T-cell (primary cell): ENCODE results near the gene LMX1A. TPM values are rescaled to one million over a fixed set of nuclear protein-coding genes. Genes with fewer than 3 reads are reported as not detected.

Source experiments
- ATAC-seq, 4 experiments: fragments of 200-7000 bp in 3 of 4; fragments of 150-1000 bp in 1 of 4; cut with Tn5 transposase; replicated peaks in 1 of 4; 1 replicate in 3 of 4; 2 replicates in 1 of 4; pipeline ENCODE4 v1.10.0; 2021; ENCODE audit warnings: moderate library complexity in 3 of 4, mild to moderate bottlenecking in 2 of 4, moderate number of reproducible peaks in 1 of 4
- CTCF ChIA-PET, 2 donors: fragments of 300-600 bp; sonication (Branson Sonifier 250); formaldehyde crosslinking; loops; one replicate each; lab custom pipeline; 2022; ENCODE audit warnings: antibody characterized with exemption in 2 of 2; lab: Charles Lee
- POLR2A ChIA-PET, 2 donors: fragments of 300-600 bp; sonication (Branson Sonifier 250); formaldehyde crosslinking; loops; one replicate each; lab custom pipeline; 2022; ENCODE audit warnings: antibody characterized with exemption in 2 of 2; lab: Charles Lee
- DNase-seq, 35 experiments: peaks; one replicate each; pipeline versions ENCODE4 v3.0.0 to v3.0.0-alpha.2; 2013 to 2023
- H3K27ac ChIP-seq: one replicate; pipeline ENCODE4 v1.5.1; 2013; ENCODE audit warnings: low read length
- H3K27me3 ChIP-seq, 2 experiments: replicated peaks in 1 of 2; 1 replicate in 1 of 2; 2 replicates in 1 of 2; pipeline versions ENCODE4 v1.6.1 to v1.7.0; 2013; ENCODE audit warnings: low read length in 1 of 2, mixed read lengths in 1 of 2; ENCODE audit not compliant: control insufficient read depth in 2 of 2, insufficient read depth in 2 of 2; ENCODE audit errors: extremely low read depth in 1 of 2
- H3K36me3 ChIP-seq, 2 donors: 1 replicate in 1 of 2; 2 replicates in 1 of 2; pipeline versions ENCODE4 v1.6.1 to v1.7.0; 2013; ENCODE audit warnings: low read length in 1 of 2; ENCODE audit not compliant: control insufficient read depth in 2 of 2, insufficient read depth in 1 of 2; ENCODE audit errors: extremely low read depth in 1 of 2
- H3K4me1 ChIP-seq, 2 experiments: 1 replicate in 1 of 2; 2 replicates in 1 of 2; pipeline versions ENCODE4 v1.6.1 to v1.7.0; 2013; ENCODE audit warnings: low read length in 2 of 2, mixed read lengths in 1 of 2; ENCODE audit not compliant: insufficient read depth in 2 of 2, control insufficient read depth in 1 of 2; ENCODE audit errors: extremely low read depth in 1 of 2
- H3K4me3 ChIP-seq, 2 donors: 1 replicate in 1 of 2; 2 replicates in 1 of 2; pipeline versions ENCODE4 v1.5.1 to v1.7.0; 2013; ENCODE audit warnings: mild to moderate bottlenecking in 2 of 2, low read length in 1 of 2, moderate library complexity in 1 of 2; ENCODE audit not compliant: control insufficient read depth in 1 of 2; ENCODE audit errors: extremely low read depth in 1 of 2
- H3K9me3 ChIP-seq: 2 replicates; pipeline ENCODE4 v1.7.0; 2013
- H3K27ac Mint-ChIP-seq, 2 donors: one replicate each; pipeline ENCODE4 v1.8.0; 2020 to 2021; ENCODE audit warnings: mild to moderate bottlenecking in 2 of 2, mixed read lengths in 2 of 2
- H3K27me3 Mint-ChIP-seq, 2 donors: one replicate each; pipeline ENCODE4 v1.8.0; 2021 to 2022; ENCODE audit warnings: mixed read lengths in 2 of 2
- H3K36me3 Mint-ChIP-seq: one replicate; pipeline ENCODE4 v1.8.0; 2021; ENCODE audit warnings: mixed read lengths
- H3K4me1 Mint-ChIP-seq, 3 donors: one replicate each; pipeline ENCODE4 v1.8.0; 2020 to 2022; ENCODE audit warnings: mixed read lengths in 3 of 3, mild to moderate bottlenecking in 1 of 3
- H3K4me3 Mint-ChIP-seq, 3 donors: one replicate each; pipeline ENCODE4 v1.8.0; 2020 to 2022; ENCODE audit warnings: mild to moderate bottlenecking in 3 of 3, mixed read lengths in 3 of 3, moderate library complexity in 3 of 3
- H3K9me3 Mint-ChIP-seq, 3 donors: one replicate each; pipeline ENCODE4 v1.8.0; 2020 to 2022; ENCODE audit warnings: mixed read lengths in 3 of 3
- WGBS: methylation state at CpG from one replicate; pipeline ENCODE4 v1.1.5; 2013; ENCODE audit warnings: missing lambda C conversion rate; ENCODE audit not compliant: insufficient coverage; 5-methylcytosine and 5-hydroxymethylcytosine counted together
- total RNA-seq, 35 experiments: library from RNA in 6 of 35; stranded (reverse) in 6 of 35; fragments of 120-200 nt in 1 of 35; gene quantifications; one replicate each; pipeline versions ENCODE4 v1.2.1 to v1.2.4 and lab custom pipeline; 2013 to 2026

Gene LMX1A
- total RNA-seq, 5 donors from 2014 or later (not counting 1 experiment from before 2014, with no cell fraction given), result not detected

GRCh38 chr1:165172666-165173065 is 183.8 kb downstream of the LMX1A start:
- Histone ChIP-seq H3K4me1 (no peaks in the 10 kb centered on the region), H3K27ac (no peak overlapping the region), H3K4me3 (no peak overlapping the region), H3K9me3 (no peaks in the 10 kb centered on the region), H3K36me3 (no peaks in the 10 kb centered on the region), H3K27me3 (no peaks in the 10 kb centered on the region)
- DNase-seq (no peak), ATAC-seq (no peak)
- 80% methylated on average over 1 of the region's 2 CpGs for WGBS
- CTCF ChIA-PET, result no interaction called here
- Mint-ChIP-seq H3K4me3 (no peak overlapping the region), H3K27me3 (peaks cover 7 to 9% of the 10 kb centered on the region in 2 donors), H3K27ac (no peak overlapping the region), H3K4me1 (no peaks in the 10 kb centered on the region), H3K36me3 (no peaks in the 10 kb centered on the region), H3K9me3 (peaks cover 0 to 4% (median 4%) of the 10 kb centered on the region in 3 donors)
- POLR2A ChIA-PET, result no interaction called here

DNA sequence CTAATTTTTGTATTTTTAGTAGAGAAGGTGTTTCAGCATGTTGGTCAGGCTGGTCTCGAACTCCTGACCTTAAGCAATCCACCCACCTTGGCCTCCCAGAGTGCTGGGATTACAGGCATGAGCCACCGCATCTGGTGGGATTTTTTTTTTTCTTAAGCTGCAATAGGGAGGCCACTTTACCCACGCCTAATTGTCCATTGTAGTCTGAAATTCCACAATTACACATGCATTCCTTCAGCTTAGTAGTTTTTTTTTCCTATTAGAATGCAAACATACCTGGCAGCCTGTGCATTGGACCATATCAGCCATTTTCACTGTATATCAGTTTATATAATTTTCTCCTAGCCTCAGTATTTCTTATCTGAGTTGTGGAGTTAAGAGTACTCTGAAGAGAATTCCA is 186.8 kb downstream of the LMX1A start:
- Histone ChIP-seq H3K27ac (no peak overlapping the region), H3K4me1 (no peaks in the 10 kb centered on the region), H3K27me3 (no peaks in the 10 kb centered on the region), H3K9me3 (no peaks in the 10 kb centered on the region), H3K4me3 (no peak overlapping the region), H3K36me3 (no peaks in the 10 kb centered on the region)
- POLR2A ChIA-PET, result no interaction called here
- ATAC-seq, result no peak
- H3K4me3 Mint-ChIP-seq, result no peak overlapping the region
- H3K27me3 Mint-ChIP-seq, result peaks cover 7 to 9% of the 10 kb centered on the region in 2 donors
- no peak for DNase-seq
- no peaks in the 10 kb centered on the region for H3K36me3 Mint-ChIP-seq
- WGBS, result no CpG with 5 or more reads among the region's 3 CpGs
- H3K4me1 Mint-ChIP-seq, result no peaks in the 10 kb centered on the region
- H3K27ac Mint-ChIP-seq, result no peak overlapping the region
- peaks cover 0 to 4% (median 4%) of the 10 kb centered on the region in 3 donors for H3K9me3 Mint-ChIP-seq
- CTCF ChIA-PET, result no interaction called here

- no peak overlapping the region for H3K27ac ChIP-seq
- no peaks in the 10 kb centered on the region for H3K36me3 Mint-ChIP-seq
- H3K4me3 ChIP-seq, result no peak overlapping the region
- no peak overlapping the region for H3K4me3 Mint-ChIP-seq
- no peaks in the 10 kb centered on the region for H3K4me1 ChIP-seq
- no peak overlapping the region for H3K27ac Mint-ChIP-seq
- 20% methylated on average over 1 of the region's 1 CpG for WGBS
- no peaks in the 10 kb centered on the region for H3K4me1 Mint-ChIP-seq
- peaks cover 4 to 7% of the 10 kb centered on the region in 2 donors for H3K27me3 Mint-ChIP-seq
- no peaks in the 10 kb centered on the region for H3K27me3 ChIP-seq
- ChIA-PET CTCF (no interaction called here), POLR2A (no interaction called here)
- no peaks in the 10 kb centered on the region for H3K36me3 ChIP-seq
- ATAC-seq (no peak), DNase-seq (no peak)
- no peaks in the 10 kb centered on the region for H3K9me3 ChIP-seq
- H3K9me3 Mint-ChIP-seq, result peaks cover 0 to 4% (median 0%) of the 10 kb centered on the region in 3 donors
These were observed 187.5 kb downstream of the LMX1A start for GRCh38 chr1:165169028-165169427.

DNA sequence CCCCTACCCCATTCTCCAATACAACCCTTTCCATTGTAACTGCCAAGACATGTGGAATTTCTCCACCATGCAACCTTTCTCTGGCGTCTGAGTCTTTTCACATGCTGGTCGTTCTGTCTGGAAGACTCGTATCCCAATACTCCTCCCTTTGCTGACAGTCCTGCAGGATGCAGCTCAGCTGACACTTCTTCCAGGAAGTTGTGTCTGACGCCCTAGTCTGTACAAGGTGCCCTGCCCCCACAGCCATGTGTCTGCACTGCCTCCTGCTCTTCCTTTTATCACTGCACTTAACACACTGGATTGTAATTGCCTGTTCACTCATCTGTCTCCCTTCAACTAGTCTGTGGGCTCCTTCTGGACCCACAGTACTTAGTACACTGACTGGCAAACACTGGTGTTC is 188.0 kb downstream of the LMX1A start:
- Mint-ChIP-seq H3K4me3 (no peak overlapping the region), H3K27ac (no peak overlapping the region), H3K36me3 (no peaks in the 10 kb centered on the region), H3K27me3 (peaks cover 4 to 7% of the 10 kb centered on the region in 2 donors), H3K9me3 (peaks cover 0 to 4% (median 0%) of the 10 kb centered on the region in 3 donors), H3K4me1 (no peaks in the 10 kb centered on the region)
- Histone ChIP-seq H3K4me3 (no peak overlapping the region), H3K4me1 (no peaks in the 10 kb centered on the region), H3K36me3 (no peaks in the 10 kb centered on the region), H3K27ac (no peak overlapping the region), H3K9me3 (no peaks in the 10 kb centered on the region), H3K27me3 (no peaks in the 10 kb centered on the region)
- ATAC-seq (no peak), DNase-seq (no peak)
- CTCF ChIA-PET, result no interaction called here
- 71% methylated on average over 4 of the region's 4 CpGs for WGBS
- POLR2A ChIA-PET, result no interaction called here

- H3K4me3 Mint-ChIP-seq, result no peak overlapping the region
- no peaks in the 10 kb centered on the region for H3K4me1 Mint-ChIP-seq
- no peaks in the 10 kb centered on the region for H3K27me3 ChIP-seq
- H3K9me3 Mint-ChIP-seq, result no peaks in the 10 kb centered on the region
- no peak overlapping the region for H3K27ac ChIP-seq
- CTCF ChIA-PET, result no interaction called here
- WGBS, result 33% methylated on average over 5 of the region's 11 CpGs
- H3K36me3 Mint-ChIP-seq, result no peaks in the 10 kb centered on the region
- H3K27me3 Mint-ChIP-seq, result peaks cover 0 to 4% of the 10 kb centered on the region in 2 donors
- no peak for ATAC-seq
- no peak overlapping the region for H3K27ac Mint-ChIP-seq
- H3K4me1 ChIP-seq, result no peaks in the 10 kb centered on the region
- POLR2A ChIA-PET, result no interaction called here
- H3K9me3 ChIP-seq, result no peaks in the 10 kb centered on the region
- no peaks in the 10 kb centered on the region for H3K36me3 ChIP-seq
- H3K4me3 ChIP-seq, result no peak overlapping the region
- no peak for DNase-seq
These were observed 193.8 kb downstream of the LMX1A start for GRCh38 chr1:165162671-165163241.

- WGBS, result 57% methylated on average over 1 of the region's 4 CpGs
These were observed 195.4 kb downstream of the LMX1A start for GRCh38 chr1:165161130-165161529.

GRCh38 chr1:165153182-165153581 is 203.3 kb downstream of the LMX1A start:
- Histone ChIP-seq H3K9me3 (no peaks in the 10 kb centered on the region), H3K36me3 (no peaks in the 10 kb centered on the region), H3K27me3 (no peaks in the 10 kb centered on the region), H3K4me1 (no peaks in the 10 kb centered on the region), H3K4me3 (no peak overlapping the region), H3K27ac (no peak overlapping the region)
- no peaks in the 10 kb centered on the region for H3K36me3 Mint-ChIP-seq
- 89% methylated on average over 2 of the region's 5 CpGs for WGBS
- H3K4me1 Mint-ChIP-seq, result no peaks in the 10 kb centered on the region
- H3K27ac Mint-ChIP-seq, result no peak overlapping the region
- CTCF ChIA-PET, result no interaction called here
- DNase-seq, result no peak
- peaks cover 1 to 4% of the 10 kb centered on the region in 2 donors for H3K27me3 Mint-ChIP-seq
- ATAC-seq, result no peak
- H3K4me3 Mint-ChIP-seq, result no peak overlapping the region
- H3K9me3 Mint-ChIP-seq, result peaks cover 0 to 5% (median 0%) of the 10 kb centered on the region in 3 donors
- POLR2A ChIA-PET, result no interaction called here

More at GRCh38 chr1:165161130-165161529, 195.4 kb downstream of the LMX1A start:
- Mint-ChIP-seq H3K27me3 (peaks cover 1 to 4% of the 10 kb centered on the region in 2 donors), H3K4me1 (no peaks in the 10 kb centered on the region), H3K9me3 (peaks cover 0 to 2% (median 0%) of the 10 kb centered on the region in 3 donors), H3K36me3 (no peaks in the 10 kb centered on the region), H3K27ac (no peak overlapping the region), H3K4me3 (no peak overlapping the region)
- Histone ChIP-seq H3K9me3 (no peaks in the 10 kb centered on the region), H3K27me3 (no peaks in the 10 kb centered on the region), H3K4me3 (no peak overlapping the region), H3K27ac (no peak overlapping the region), H3K4me1 (no peaks in the 10 kb centered on the region), H3K36me3 (no peaks in the 10 kb centered on the region)
- ChIA-PET POLR2A (no interaction called here), CTCF (no interaction called here)
- DNase-seq, result no peak
- no peak for ATAC-seq
